CD14-positive monocyte (primary cell): Measurements from ENCODE around the gene HERC2. TPM values are rescaled to one million over a fixed set of nuclear protein-coding genes. Genes with fewer than 3 reads are reported as not detected.

Experiments used
- DNase-seq, 3 donors: peaks; one replicate each; pipeline ENCODE4 v3.0.0-alpha.2; 2011 to 2022
- H2AFZ ChIP-seq: 2 replicates; pipeline ENCODE4 v1.6.0; 2012; ENCODE audit warnings: mild to moderate bottlenecking, low read depth, low read length, inconsistent platforms; ENCODE audit not compliant: insufficient read depth, poor library complexity, severe bottlenecking
- H3K27ac ChIP-seq, 2 donors: 1 replicate in 1 of 2; 2 replicates in 1 of 2; pipeline ENCODE4 v1.5.1; 2012 to 2013; ENCODE audit warnings: low read length in 2 of 2, control low read depth in 1 of 2, inconsistent platforms in 1 of 2, low read depth in 1 of 2, mild to moderate bottlenecking in 1 of 2
- H3K27me3 ChIP-seq, 2 donors: one replicate each; pipeline versions ENCODE4 v1.6.0 to v1.6.1; 2011 to 2013; ENCODE audit warnings: low read length in 2 of 2; ENCODE audit not compliant: control insufficient read depth in 2 of 2, insufficient read depth in 2 of 2
- H3K36me3 ChIP-seq, 2 donors: replicated peaks in 1 of 2; 1 replicate in 1 of 2; 2 replicates in 1 of 2; pipeline versions ENCODE4 v1.5.1 to v1.6.1; 2012 to 2013; ENCODE audit warnings: low read length in 2 of 2, control low read depth in 1 of 2, inconsistent platforms in 1 of 2, mild to moderate bottlenecking in 1 of 2; ENCODE audit not compliant: insufficient read depth in 2 of 2, control insufficient read depth in 1 of 2
- H3K4me1 ChIP-seq, 2 donors: 1 replicate in 1 of 2; 2 replicates in 1 of 2; pipeline versions ENCODE4 v1.5.1 to v1.6.1; 2012 to 2013; ENCODE audit warnings: low read length in 2 of 2, control low read depth in 1 of 2, inconsistent platforms in 1 of 2, mild to moderate bottlenecking in 1 of 2, moderate library complexity in 1 of 2; ENCODE audit not compliant: insufficient read depth in 2 of 2, control insufficient read depth in 1 of 2
- H3K4me2 ChIP-seq: replicated peaks from 2 replicates; pipeline ENCODE3; 2012; ENCODE audit warnings: low read length, moderate library complexity, mild to moderate bottlenecking; ENCODE audit not compliant: poor library complexity, severe bottlenecking; ENCODE audit errors: extremely low read depth
- H3K4me3 ChIP-seq, 3 experiments: fragments of 200-600 bp in 1 of 3; sonication (generic) in 1 of 3; replicated peaks in 1 of 3; 1 replicate in 2 of 3; 2 replicates in 1 of 3; pipeline ENCODE4 v1.5.1; 2011 to 2013; ENCODE audit warnings: low read length in 3 of 3, mild to moderate bottlenecking in 3 of 3, control low read depth in 2 of 3, low read depth in 2 of 3, inconsistent platforms in 1 of 3, moderate library complexity in 1 of 3
- H3K79me2 ChIP-seq: 2 replicates; pipeline ENCODE4 v1.6.0; 2012; ENCODE audit warnings: mild to moderate bottlenecking, control low read depth, inconsistent platforms, low read length, moderate library complexity; ENCODE audit not compliant: insufficient read depth
- H3K9ac ChIP-seq: 2 replicates; pipeline ENCODE4 v1.6.0; 2017; ENCODE audit warnings: low read length, mild to moderate bottlenecking; ENCODE audit not compliant: insufficient read depth, poor library complexity, severe bottlenecking
- H3K9me3 ChIP-seq, 2 donors: replicated peaks in 1 of 2; 1 replicate in 1 of 2; 2 replicates in 1 of 2; pipeline versions ENCODE4 v1.5.1 to v1.6.1; 2012 to 2013; ENCODE audit warnings: low read length in 2 of 2, control low read depth in 1 of 2; ENCODE audit not compliant: control insufficient read depth in 1 of 2, insufficient read depth in 1 of 2
- H4K20me1 ChIP-seq: 2 replicates; pipeline ENCODE4 v1.6.0; 2012; ENCODE audit warnings: mild to moderate bottlenecking, low read length, control low read depth, moderate library complexity; ENCODE audit not compliant: insufficient read depth
- H3K27ac Mint-ChIP-seq, 7 donors: one replicate each; pipeline ENCODE4 v1.8.0; 2020; ENCODE audit warnings: mild to moderate bottlenecking in 7 of 7, mixed read lengths in 7 of 7, moderate library complexity in 6 of 7, inconsistent platforms in 2 of 7
- H3K27me3 Mint-ChIP-seq, 3 donors: one replicate each; pipeline ENCODE4 v1.8.0; 2021 to 2022; ENCODE audit warnings: low read depth in 3 of 3, mild to moderate bottlenecking in 3 of 3, mixed read lengths in 3 of 3, moderate library complexity in 3 of 3, inconsistent platforms in 1 of 3
- H3K36me3 Mint-ChIP-seq, 2 donors: one replicate each; pipeline ENCODE4 v1.8.0; 2020; ENCODE audit warnings: mixed read lengths in 2 of 2, inconsistent platforms in 1 of 2, mild to moderate bottlenecking in 1 of 2
- H3K4me1 Mint-ChIP-seq: one replicate; pipeline ENCODE4 v1.8.0; 2020; ENCODE audit warnings: mild to moderate bottlenecking, mixed read lengths
- H3K4me3 Mint-ChIP-seq, 2 donors: one replicate each; pipeline ENCODE4 v1.8.0; 2020; ENCODE audit warnings: mild to moderate bottlenecking in 2 of 2, mixed read lengths in 2 of 2, moderate library complexity in 1 of 2
- H3K9me3 Mint-ChIP-seq, 7 donors: one replicate each; pipeline ENCODE4 v1.8.0; 2020 to 2022; ENCODE audit warnings: mixed read lengths in 7 of 7, mild to moderate bottlenecking in 6 of 7, moderate library complexity in 6 of 7, inconsistent platforms in 2 of 7
- CTCF ChIP-seq: fragments of 200-600 bp; IDR thresholded peaks from one replicate; pipeline ENCODE4 v1.8.0; 2022; ENCODE audit warnings: antibody characterized with exemption, mild to moderate bottlenecking
- WGBS: methylation state at CpG from one replicate; pipeline ENCODE4 v1.1.5; 2013; ENCODE audit warnings: missing lambda C conversion rate; ENCODE audit not compliant: insufficient coverage; 5-methylcytosine and 5-hydroxymethylcytosine counted together
- intact Hi-C, 2 donors: fragments of 100-400 bp; cut with micrococcal nuclease; formaldehyde crosslinking; loops; one replicate each; pipeline versions ENCODE4 v1.15.0 to v1.15.1; 2023
- polyA plus RNA-seq, 3 donors: library from polyadenylated mRNA; depleted of rRNA in 1 of 3; unstranded in 2 of 3; stranded (reverse) in 1 of 3; fragments of 300-500 nt in 2 of 3; fragments of >200 nt in 1 of 3; fragmentation: Illumina TruSeq in 2 of 3; gene quantifications; 1 replicate in 2 of 3; 2 replicates in 1 of 3; pipeline ENCODE4 v1.2.3, GENCODE V29; 2012 to 2021

HERC2 gene
- polyA plus RNA-seq, 3 donors = 3.1 to 9.0 (median 4.7) TPM

GRCh38 chr15:28131946-28132345 lies 190.0 kb downstream of the HERC2 start:
- no peaks in the 10 kb centered on the region for H3K9me3 ChIP-seq
- peaks cover 11 to 52% of the 10 kb centered on the region in 2 donors for H3K36me3 ChIP-seq
- H3K4me3 ChIP-seq = no peak overlapping the region
- no peaks in the 10 kb centered on the region for H3K9me3 Mint-ChIP-seq
- no peak for DNase-seq
- peaks cover 0 to 6% of the 10 kb centered on the region in 2 donors for H3K4me1 ChIP-seq
- no peak overlapping the region for H3K27ac Mint-ChIP-seq
- H4K20me1 ChIP-seq = no peaks in the 10 kb centered on the region
- no peak for TF ChIP-seq CTCF
- H3K27me3 Mint-ChIP-seq = peaks cover 0 to 2% (median 0%) of the 10 kb centered on the region in 3 donors
- no peak overlapping the region for H3K9ac ChIP-seq
- no peak overlapping the region for H3K4me3 Mint-ChIP-seq
- no peak overlapping the region for H3K27ac ChIP-seq
- 91% methylated on average over 13 of the region's 13 CpGs for WGBS
- H3K4me1 Mint-ChIP-seq = peaks cover 18% of the 10 kb centered on the region
- H2AFZ ChIP-seq = no peak overlapping the region
- H3K4me2 ChIP-seq = no peak overlapping the region
- intact Hi-C loops = no loop called here
- H3K36me3 Mint-ChIP-seq = peaks cover 47 to 50% of the 10 kb centered on the region in 2 donors
- H3K79me2 ChIP-seq = no peaks in the 10 kb centered on the region
- H3K27me3 ChIP-seq = no peaks in the 10 kb centered on the region

- Mint-ChIP-seq H3K4me1 (peaks cover 13% of the 10 kb centered on the region), H3K4me3 (no peak overlapping the region), H3K27me3 (peaks cover 0 to 2% (median 0%) of the 10 kb centered on the region in 3 donors), H3K27ac (no peak overlapping the region), H3K36me3 (peaks cover 44 to 50% of the 10 kb centered on the region in 2 donors), H3K9me3 (no peaks in the 10 kb centered on the region)
- peaks cover 11 to 54% of the 10 kb centered on the region in 2 donors for H3K36me3 ChIP-seq
- H3K79me2 ChIP-seq = no peaks in the 10 kb centered on the region
- H3K4me1 ChIP-seq = peaks cover 0 to 4% of the 10 kb centered on the region in 2 donors
- no peaks in the 10 kb centered on the region for H3K27me3 ChIP-seq
- H4K20me1 ChIP-seq = no peaks in the 10 kb centered on the region
- no peak overlapping the region for H3K4me2 ChIP-seq
- DNase-seq = no peak
- TF ChIP-seq CTCF = no peak
- no peak overlapping the region for H3K9ac ChIP-seq
- H3K27ac ChIP-seq = no peak overlapping the region
- H2AFZ ChIP-seq = no peak overlapping the region
- H3K9me3 ChIP-seq = no peaks in the 10 kb centered on the region
- intact Hi-C loops = no loop called here
- H3K4me3 ChIP-seq = no peak overlapping the region
- 100% methylated on average over 7 of the region's 13 CpGs for WGBS
These were observed 190.6 kb downstream of the HERC2 start for GRCh38 chr15:28131400-28131799.
